HEK293 (cell line): Measurements from ENCODE around the gene GALNT16.

Source experiments
- CTCF ChIA-PET: fragments of 350-600 bp; formaldehyde crosslinking; extraction: SDS; loops from one replicate; lab custom pipeline; 2021; ENCODE audit warnings: antibody characterized with exemption; lab: Yijun Ruan, JAX
- POLR2A ChIA-PET: fragments of 300-600 bp; formaldehyde crosslinking; extraction: SDS; loops from one replicate; lab custom pipeline; 2020; ENCODE audit warnings: antibody characterized with exemption, inconsistent platforms; lab: Yijun Ruan, JAX
- H3K27ac ChIP-seq: fragments of 200-500 bp; sonication (Bioruptor generic); 2 replicates; pipeline ENCODE4 v1.5.1; 2014; ENCODE audit warnings: low read depth, low read length, control low read depth, inconsistent platforms; ENCODE audit errors: extremely low read depth
- H3K36me3 ChIP-seq, 2 experiments: fragments of 200-500 bp in 1 of 2; sonication (Bioruptor generic) in 1 of 2; 1 replicate in 1 of 2; 2 replicates in 1 of 2; pipeline ENCODE4 v1.5.1; 2014 to 2017; ENCODE audit warnings: inconsistent platforms in 2 of 2, low read length in 2 of 2; ENCODE audit not compliant: control insufficient read depth in 2 of 2, insufficient read depth in 1 of 2
- H3K4me1 ChIP-seq: fragments of 200-500 bp; sonication (Bioruptor generic); 2 replicates; pipeline ENCODE4 v1.5.1; 2014; ENCODE audit warnings: mild to moderate bottlenecking, low read length, inconsistent platforms; ENCODE audit not compliant: control insufficient read depth, insufficient read depth
- H3K4me3 ChIP-seq: 2 replicates; pipeline ENCODE4 v1.5.1; 2011; ENCODE audit warnings: low read depth, mild to moderate bottlenecking, control low read depth, low read length, moderate library complexity
- H3K9me3 ChIP-seq: fragments of 200-500 bp; sonication (Bioruptor generic); 2 replicates; pipeline ENCODE4 v1.5.1; 2014; ENCODE audit warnings: low read depth, low read length, inconsistent platforms; ENCODE audit not compliant: control insufficient read depth, insufficient read depth
- CTCF ChIP-seq: fragments of 450-650 bp; formaldehyde crosslinking; IDR thresholded peaks from 2 replicates; pipeline ENCODE4 v1.5.1; 2016; ENCODE audit warnings: missing biosample characterization, missing genetic modification characterization
- MYNN ChIP-seq: fragments of 450-650 bp; formaldehyde crosslinking; IDR thresholded peaks from 2 replicates; pipeline ENCODE4 v1.5.1; 2016; ENCODE audit warnings: missing biosample characterization, missing genetic modification characterization, borderline replicate concordance
- OSR2 ChIP-seq: fragments of 450-650 bp; formaldehyde crosslinking; IDR thresholded peaks from 2 replicates; pipeline ENCODE4 v1.5.1; 2016; ENCODE audit warnings: missing biosample characterization, missing genetic modification characterization
- PRDM1 ChIP-seq: fragments of 450-650 bp; formaldehyde crosslinking; IDR thresholded peaks from 2 replicates; pipeline ENCODE4; 2016; ENCODE audit warnings: missing biosample characterization, missing genetic modification characterization
- PRDM10 ChIP-seq: fragments of 450-650 bp; formaldehyde crosslinking; IDR thresholded peaks from 2 replicates; pipeline ENCODE4 v1.5.1; 2016; ENCODE audit warnings: missing biosample characterization, missing genetic modification characterization
- SCRT2 ChIP-seq: fragments of 450-650 bp; formaldehyde crosslinking; IDR thresholded peaks from 2 replicates; pipeline ENCODE4 v1.5.1; 2016; ENCODE audit warnings: missing biosample characterization, missing genetic modification characterization
- SP2 ChIP-seq: fragments of 450-650 bp; formaldehyde crosslinking; IDR thresholded peaks from 2 replicates; pipeline ENCODE4 v1.5.1; 2016; ENCODE audit warnings: missing biosample characterization, missing genetic modification characterization
- ZNF157 ChIP-seq: fragments of 450-650 bp; formaldehyde crosslinking; IDR thresholded peaks from 2 replicates; pipeline ENCODE4 v1.5.1; 2016; ENCODE audit warnings: missing biosample characterization, missing genetic modification characterization
- ZNF202 ChIP-seq: fragments of 450-650 bp; formaldehyde crosslinking; IDR thresholded peaks from 2 replicates; pipeline ENCODE4 v1.5.1; 2016; ENCODE audit warnings: missing biosample characterization, missing genetic modification characterization, borderline replicate concordance
- ZNF24 ChIP-seq: fragments of 450-650 bp; formaldehyde crosslinking; IDR thresholded peaks from 2 replicates; pipeline ENCODE4 v1.5.1; 2016; ENCODE audit warnings: missing biosample characterization, missing genetic modification characterization
- ZNF280C ChIP-seq: fragments of 450-650 bp; formaldehyde crosslinking; IDR thresholded peaks from 2 replicates; pipeline ENCODE4 v1.5.1; 2016; ENCODE audit warnings: missing biosample characterization, missing genetic modification characterization
- ZNF324 ChIP-seq: fragments of 450-650 bp; formaldehyde crosslinking; IDR thresholded peaks from 2 replicates; pipeline ENCODE4 v1.5.1; 2016; ENCODE audit warnings: missing biosample characterization, missing genetic modification characterization
- ZNF335 ChIP-seq: fragments of 450-650 bp; formaldehyde crosslinking; conservative IDR thresholded peaks from 2 replicates; pipeline ENCODE4 v1.5.1; 2016; ENCODE audit warnings: missing biosample characterization, missing genetic modification characterization
- ZNF366 ChIP-seq: fragments of 450-650 bp; formaldehyde crosslinking; conservative IDR thresholded peaks from 2 replicates; pipeline ENCODE4 v1.5.1; 2016; ENCODE audit warnings: missing biosample characterization, missing genetic modification characterization
- ZNF37A ChIP-seq: fragments of 450-650 bp; IDR thresholded peaks from 2 replicates; pipeline ENCODE4 v1.5.1; 2018; ENCODE audit warnings: missing biosample characterization, missing genetic modification characterization
- ZNF423 ChIP-seq: fragments of 450-650 bp; formaldehyde crosslinking; IDR thresholded peaks from 2 replicates; pipeline ENCODE4 v1.5.1; 2016; ENCODE audit warnings: missing biosample characterization, missing genetic modification characterization
- ZNF473 ChIP-seq: fragments of 450-650 bp; formaldehyde crosslinking; IDR thresholded peaks from 2 replicates; pipeline ENCODE4 v1.5.1; 2017; ENCODE audit warnings: missing biosample characterization, missing genetic modification characterization
- ZNF513 ChIP-seq: fragments of 450-650 bp; IDR thresholded peaks from 2 replicates; pipeline ENCODE4 v1.5.1; 2018; ENCODE audit warnings: missing biosample characterization, missing genetic modification characterization
- ZNF561 ChIP-seq: fragments of 450-650 bp; IDR thresholded peaks from 2 replicates; pipeline ENCODE4 v1.5.1; 2018; ENCODE audit warnings: missing biosample characterization, missing genetic modification characterization, borderline replicate concordance
- ZNF645 ChIP-seq: fragments of 450-650 bp; formaldehyde crosslinking; IDR thresholded peaks from 2 replicates; pipeline ENCODE4; 2016; ENCODE audit warnings: missing biosample characterization, missing genetic modification characterization
- ZNF785 ChIP-seq: fragments of 450-650 bp; formaldehyde crosslinking; IDR thresholded peaks from 2 replicates; pipeline ENCODE4 v1.5.1; 2016; ENCODE audit warnings: missing biosample characterization, missing genetic modification characterization

GALNT16 gene

GRCh38 chr14:69360438-69361108, 100.6 kb downstream of the GALNT16 start (continued):
- TF ChIP-seq ZNF366 (peak; percentile 59; the same call in 1 of the 2 replicates), OSR2 (peak; percentile 72), ZNF513 (tag by site-specific recombination) (no peak), ZNF423 (no peak), PRDM1 (tag by site-specific recombination) (no peak), PRDM10 (no peak), ZNF324 (tag by site-specific recombination) (no peak), ZNF645 (tag by site-specific recombination) (no peak)

GRCh38 chr14:69363055-69363454, 103.1 kb downstream of the GALNT16 start:
- CTCF ChIA-PET, result interaction anchor here (0.8 to 1.7 kb wide), 2 partner anchors 16 to 115 kb away, joined by 3 to 5 read pairs; no protein-coding TSS in a partner anchor

More at GRCh38 chr14:69363055-69363454, 103.1 kb downstream of the GALNT16 start:
- Histone ChIP-seq H3K27ac (no peak overlapping the region), H3K9me3 (no peaks in the 10 kb centered on the region), H3K4me1 (peaks cover 6% of the 10 kb centered on the region; the same call in 1 of the 2 replicates), H3K4me3 (no peak overlapping the region), H3K36me3 (no peaks in the 10 kb centered on the region)
- POLR2A ChIA-PET, result no interaction called here
- TF ChIP-seq ZNF280C (no peak), MYNN (no peak), ZNF473 (no peak), ZNF157 (tag by site-specific recombination) (no peak), SCRT2 (tag by site-specific recombination) (no peak), ZNF24 (tag by site-specific recombination) (no peak), ZNF561 (tag by site-specific recombination) (no peak), ZNF202 (tag by site-specific recombination) (no peak), OSR2 (no peak), ZNF785 (no peak), SP2 (tag by site-specific recombination) (no peak), ZNF37A (tag by site-specific recombination) (no peak), ZNF335 (tag by site-specific recombination) (no peak), CTCF (tag by site-specific recombination) (no peak)
